HEK293 (cell line): ENCODE results near the gene NID1.

ENCODE experiments used
- CTCF ChIA-PET: fragments of 350-600 bp; formaldehyde crosslinking; extraction: SDS; loops from one replicate; lab custom pipeline; 2021; ENCODE audit warnings: antibody characterized with exemption; lab: Yijun Ruan, JAX
- POLR2A ChIA-PET: fragments of 300-600 bp; formaldehyde crosslinking; extraction: SDS; loops from one replicate; lab custom pipeline; 2020; ENCODE audit warnings: antibody characterized with exemption, inconsistent platforms; lab: Yijun Ruan, JAX
- H3K27ac ChIP-seq: fragments of 200-500 bp; sonication (Bioruptor generic); 2 replicates; pipeline ENCODE4 v1.5.1; 2014; ENCODE audit warnings: low read depth, low read length, control low read depth, inconsistent platforms; ENCODE audit errors: extremely low read depth
- H3K36me3 ChIP-seq, 2 experiments: fragments of 200-500 bp in 1 of 2; sonication (Bioruptor generic) in 1 of 2; 1 replicate in 1 of 2; 2 replicates in 1 of 2; pipeline ENCODE4 v1.5.1; 2014 to 2017; ENCODE audit warnings: inconsistent platforms in 2 of 2, low read length in 2 of 2; ENCODE audit not compliant: control insufficient read depth in 2 of 2, insufficient read depth in 1 of 2
- H3K4me1 ChIP-seq: fragments of 200-500 bp; sonication (Bioruptor generic); 2 replicates; pipeline ENCODE4 v1.5.1; 2014; ENCODE audit warnings: mild to moderate bottlenecking, low read length, inconsistent platforms; ENCODE audit not compliant: control insufficient read depth, insufficient read depth
- H3K4me3 ChIP-seq: 2 replicates; pipeline ENCODE4 v1.5.1; 2011; ENCODE audit warnings: low read depth, mild to moderate bottlenecking, control low read depth, low read length, moderate library complexity
- H3K9me3 ChIP-seq: fragments of 200-500 bp; sonication (Bioruptor generic); 2 replicates; pipeline ENCODE4 v1.5.1; 2014; ENCODE audit warnings: low read depth, low read length, inconsistent platforms; ENCODE audit not compliant: control insufficient read depth, insufficient read depth
- GLI2 ChIP-seq: fragments of 450-650 bp; formaldehyde crosslinking; IDR thresholded peaks from 2 replicates; pipeline ENCODE4; 2017; ENCODE audit warnings: missing biosample characterization, missing genetic modification characterization, low read depth, borderline replicate concordance
- IKZF3 ChIP-seq: fragments of 450-650 bp; IDR thresholded peaks from 2 replicates; pipeline ENCODE4 v1.5.0; 2018; ENCODE audit warnings: missing biosample characterization, mild to moderate bottlenecking, missing genetic modification characterization, moderate library complexity
- KLF9 ChIP-seq: fragments of 450-650 bp; formaldehyde crosslinking; IDR thresholded peaks from 2 replicates; pipeline ENCODE4 v1.5.1; 2016; ENCODE audit warnings: missing biosample characterization, missing genetic modification characterization, low read depth
- PRDM2 ChIP-seq: fragments of 450-650 bp; formaldehyde crosslinking; IDR thresholded peaks from 2 replicates; pipeline ENCODE4 v1.5.1; 2016; ENCODE audit warnings: missing biosample characterization, missing genetic modification characterization, borderline replicate concordance
- PRDM4 ChIP-seq: fragments of 450-650 bp; formaldehyde crosslinking; IDR thresholded peaks from 2 replicates; pipeline ENCODE4 v1.5.1; 2017; ENCODE audit warnings: missing biosample characterization, missing genetic modification characterization
- SCRT2 ChIP-seq: fragments of 450-650 bp; formaldehyde crosslinking; IDR thresholded peaks from 2 replicates; pipeline ENCODE4 v1.5.1; 2016; ENCODE audit warnings: missing biosample characterization, missing genetic modification characterization
- YY1 ChIP-seq: fragments of 450-650 bp; formaldehyde crosslinking; IDR thresholded peaks from 2 replicates; pipeline ENCODE4 v1.5.1; 2018; ENCODE audit warnings: missing biosample characterization, missing genetic modification characterization
- YY2 ChIP-seq: fragments of 450-650 bp; formaldehyde crosslinking; IDR thresholded peaks from 2 replicates; pipeline ENCODE4 v1.5.1; 2016; ENCODE audit warnings: missing biosample characterization, missing genetic modification characterization
- ZBTB8A ChIP-seq: fragments of 450-650 bp; formaldehyde crosslinking; IDR thresholded peaks from 2 replicates; pipeline ENCODE4 v1.5.1; 2016; ENCODE audit warnings: missing biosample characterization, missing genetic modification characterization
- ZFP3 ChIP-seq: fragments of 450-650 bp; formaldehyde crosslinking; IDR thresholded peaks from 2 replicates; pipeline ENCODE4 v1.5.1; 2016; ENCODE audit warnings: low read depth, missing biosample characterization, missing genetic modification characterization
- ZNF112 ChIP-seq: fragments of 450-650 bp; formaldehyde crosslinking; IDR thresholded peaks from 2 replicates; pipeline ENCODE4 v1.5.0; 2017; ENCODE audit warnings: missing biosample characterization, missing genetic modification characterization
- ZNF184 ChIP-seq: fragments of 450-650 bp; IDR thresholded peaks from 2 replicates; pipeline ENCODE4 v1.5.1; 2018; ENCODE audit warnings: missing biosample characterization, mild to moderate bottlenecking, missing genetic modification characterization
- ZNF214 ChIP-seq: fragments of 450-650 bp; formaldehyde crosslinking; IDR thresholded peaks from 2 replicates; pipeline ENCODE4 v1.5.1; 2017; ENCODE audit warnings: missing biosample characterization, mild to moderate bottlenecking, missing genetic modification characterization, borderline replicate concordance
- ZNF311 ChIP-seq: fragments of 450-650 bp; formaldehyde crosslinking; IDR thresholded peaks from 2 replicates; pipeline ENCODE4 v1.5.1; 2017; ENCODE audit warnings: missing biosample characterization, missing genetic modification characterization, borderline replicate concordance
- ZNF391 ChIP-seq: fragments of 450-650 bp; formaldehyde crosslinking; IDR thresholded peaks from 2 replicates; pipeline ENCODE4 v1.5.1; 2016; ENCODE audit warnings: low read depth, missing biosample characterization, missing genetic modification characterization, borderline replicate concordance
- ZNF433 ChIP-seq: fragments of 450-650 bp; formaldehyde crosslinking; IDR thresholded peaks from 2 replicates; pipeline ENCODE4 v1.5.1; 2016; ENCODE audit warnings: missing biosample characterization, missing genetic modification characterization, low read depth
- ZNF530 ChIP-seq: fragments of 450-650 bp; formaldehyde crosslinking; IDR thresholded peaks from 2 replicates; pipeline ENCODE4 v1.5.1; 2016; ENCODE audit warnings: low read depth, missing biosample characterization, missing genetic modification characterization
- ZNF548 ChIP-seq: fragments of 450-650 bp; formaldehyde crosslinking; IDR thresholded peaks from 2 replicates; pipeline ENCODE4 v1.5.1; 2016; ENCODE audit warnings: missing biosample characterization, missing genetic modification characterization
- ZNF600 ChIP-seq: fragments of 450-650 bp; formaldehyde crosslinking; IDR thresholded peaks from 2 replicates; pipeline ENCODE4 v1.5.1; 2016; ENCODE audit warnings: missing biosample characterization, missing genetic modification characterization
- ZNF701 ChIP-seq: fragments of 450-650 bp; formaldehyde crosslinking; IDR thresholded peaks from 2 replicates; pipeline ENCODE4 v1.5.1; 2016; ENCODE audit warnings: missing biosample characterization, missing genetic modification characterization
- ZNF792 ChIP-seq: fragments of 450-650 bp; formaldehyde crosslinking; IDR thresholded peaks from 2 replicates; pipeline ENCODE4 v1.5.1; 2016; ENCODE audit warnings: missing biosample characterization, missing genetic modification characterization
- ZNF843 ChIP-seq: fragments of 450-650 bp; formaldehyde crosslinking; IDR thresholded peaks from 2 replicates; pipeline ENCODE4 v1.5.1; 2016; ENCODE audit warnings: missing biosample characterization, missing genetic modification characterization
- TF ChIP-seq, protein P1 (sequence below): fragments of 450-650 bp; formaldehyde crosslinking; IDR thresholded peaks from 2 replicates; pipeline ENCODE4 v1.5.1; 2016; ENCODE audit warnings: missing biosample characterization, missing genetic modification characterization
- TF ChIP-seq, protein P2 (sequence below): fragments of 450-650 bp; formaldehyde crosslinking; IDR thresholded peaks from 2 replicates; pipeline ENCODE4 v1.5.1; 2016; ENCODE audit warnings: missing biosample characterization, missing genetic modification characterization

The NID1 gene

DNA sequence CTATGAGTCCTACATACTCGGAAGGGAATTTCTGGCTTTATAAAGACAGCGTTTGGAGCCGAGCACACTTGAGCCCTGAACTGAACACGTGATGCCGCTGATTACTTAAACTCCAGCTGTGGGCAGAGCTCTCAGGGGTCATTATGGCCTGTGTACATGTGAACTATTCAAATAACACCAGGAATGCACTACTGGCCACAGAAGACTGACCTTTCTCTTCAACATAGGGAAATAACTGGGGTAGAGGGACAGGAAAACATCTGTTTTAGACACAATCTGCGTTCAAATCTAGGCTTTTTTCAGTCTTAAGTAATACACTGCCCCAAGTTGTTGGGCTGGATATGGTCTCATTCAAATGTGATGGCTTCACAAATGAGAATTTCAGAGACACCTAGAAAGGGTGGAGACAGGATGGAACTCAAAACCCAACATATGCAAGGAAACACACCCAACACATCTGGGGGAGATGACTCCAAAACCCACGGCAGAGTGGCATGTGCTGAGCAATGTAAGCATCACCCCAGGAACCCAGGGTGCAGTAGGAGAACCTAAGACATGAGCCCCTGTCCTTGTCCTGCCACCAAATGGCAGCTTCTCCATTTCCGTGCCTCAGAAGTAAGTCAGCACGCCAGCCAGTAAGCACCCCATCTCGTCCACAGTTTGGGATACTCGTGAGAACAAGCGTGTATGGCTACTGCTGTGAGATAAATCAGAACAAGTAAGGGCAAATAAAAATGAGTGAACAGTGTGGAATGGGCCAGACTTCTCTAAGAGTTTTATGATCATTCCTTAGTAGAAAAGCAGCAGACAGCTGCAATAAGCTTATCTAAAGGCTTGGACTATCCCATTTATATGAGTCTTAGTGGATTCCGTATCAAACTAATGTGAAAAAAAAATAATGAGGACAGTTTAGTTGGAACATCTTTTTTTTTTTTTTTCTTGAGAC is 24.9 kb downstream of the NID1 start:
- TF ChIP-seq ZNF433, result no peak
- TF ChIP-seq, protein P1, sequence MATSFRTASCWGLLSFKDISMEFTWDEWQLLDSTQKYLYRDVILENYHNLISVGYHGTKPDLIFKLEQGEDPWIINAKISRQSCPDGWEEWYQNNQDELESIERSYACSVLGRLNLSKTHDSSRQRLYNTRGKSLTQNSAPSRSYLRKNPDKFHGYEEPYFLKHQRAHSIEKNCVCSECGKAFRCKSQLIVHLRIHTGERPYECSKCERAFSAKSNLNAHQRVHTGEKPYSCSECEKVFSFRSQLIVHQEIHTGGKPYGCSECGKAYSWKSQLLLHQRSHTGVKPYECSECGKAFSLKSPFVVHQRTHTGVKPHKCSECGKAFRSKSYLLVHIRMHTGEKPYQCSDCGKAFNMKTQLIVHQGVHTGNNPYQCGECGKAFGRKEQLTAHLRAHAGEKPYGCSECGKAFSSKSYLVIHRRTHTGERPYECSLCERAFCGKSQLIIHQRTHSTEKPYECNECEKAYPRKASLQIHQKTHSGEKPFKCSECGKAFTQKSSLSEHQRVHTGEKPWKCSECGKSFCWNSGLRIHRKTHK (tag by site-specific recombination), result no peak
- TF ChIP-seq ZNF843 (tag by site-specific recombination), result no peak
- TF ChIP-seq ZBTB8A (tag by site-specific recombination), result no peak
- TF ChIP-seq ZNF548 (tag by site-specific recombination), result no peak
- TF ChIP-seq ZNF214, result no peak
- no peak for TF ChIP-seq KLF9
- TF ChIP-seq ZNF391 (tag by site-specific recombination), result no peak
- TF ChIP-seq SCRT2 (tag by site-specific recombination), result no peak
- TF ChIP-seq PRDM4 (tag by site-specific recombination), result no peak
- TF ChIP-seq ZNF184 (tag by site-specific recombination), result no peak
- TF ChIP-seq ZNF311, result no peak
- no peak for TF ChIP-seq ZNF112 (tag by site-specific recombination)
- POLR2A ChIA-PET, result no interaction called here
- no peak overlapping the region for H3K4me3 ChIP-seq

GRCh38 chr1:236038034-236038433 is 26.9 kb downstream of the NID1 start:
- Histone ChIP-seq H3K27ac (no peak overlapping the region), H3K36me3 (peaks cover 0 to 52% of the 10 kb centered on the region in 2 experiments; a peak in 2 of 3 replicates), H3K9me3 (no peaks in the 10 kb centered on the region), H3K4me3 (no peak overlapping the region), H3K4me1 (no peaks in the 10 kb centered on the region)
- CTCF ChIA-PET, result no interaction called here
- TF ChIP-seq, protein P2, sequence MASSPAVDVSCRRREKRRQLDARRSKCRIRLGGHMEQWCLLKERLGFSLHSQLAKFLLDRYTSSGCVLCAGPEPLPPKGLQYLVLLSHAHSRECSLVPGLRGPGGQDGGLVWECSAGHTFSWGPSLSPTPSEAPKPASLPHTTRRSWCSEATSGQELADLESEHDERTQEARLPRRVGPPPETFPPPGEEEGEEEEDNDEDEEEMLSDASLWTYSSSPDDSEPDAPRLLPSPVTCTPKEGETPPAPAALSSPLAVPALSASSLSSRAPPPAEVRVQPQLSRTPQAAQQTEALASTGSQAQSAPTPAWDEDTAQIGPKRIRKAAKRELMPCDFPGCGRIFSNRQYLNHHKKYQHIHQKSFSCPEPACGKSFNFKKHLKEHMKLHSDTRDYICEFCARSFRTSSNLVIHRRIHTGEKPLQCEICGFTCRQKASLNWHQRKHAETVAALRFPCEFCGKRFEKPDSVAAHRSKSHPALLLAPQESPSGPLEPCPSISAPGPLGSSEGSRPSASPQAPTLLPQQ (tag by site-specific recombination), result no peak
- no peak for TF ChIP-seq ZNF391 (tag by site-specific recombination)
- TF ChIP-seq ZNF701 (tag by site-specific recombination), result no peak
- TF ChIP-seq YY2 (tag by site-specific recombination), result no peak
- no peak for TF ChIP-seq ZNF792 (tag by site-specific recombination)
- TF ChIP-seq YY1 (tag by site-specific recombination), result no peak
- TF ChIP-seq GLI2, result no peak
- TF ChIP-seq IKZF3 (tag by site-specific recombination), result no peak
- TF ChIP-seq PRDM2 (tag by site-specific recombination), result no peak
- TF ChIP-seq ZNF600 (tag by site-specific recombination), result no peak
- TF ChIP-seq ZNF530 (tag by site-specific recombination), result no peak
- TF ChIP-seq ZFP3 (tag by site-specific recombination), result no peak
- TF ChIP-seq, all 188 proteins: peak for 0
- POLR2A ChIA-PET, result interaction anchor here (1.0 kb wide), 1 partner anchor 26 kb away, joined by 3 read pairs; the partner anchor contains the start of gene NID1

More for the DNA sequence above, 24.9 kb downstream of the NID1 start:
- no peak overlapping the region for H3K27ac ChIP-seq
- no peaks in the 10 kb centered on the region for H3K9me3 ChIP-seq
- CTCF ChIA-PET, result interaction anchor here (0.6 to 1.3 kb wide), 4 partner anchors 13 to 1168 kb away, joined by 3 to 4 read pairs (median 4); no protein-coding TSS in a partner anchor
- H3K4me1 ChIP-seq, result no peaks in the 10 kb centered on the region
- H3K36me3 ChIP-seq, result peaks cover 10 to 58% of the 10 kb centered on the region in 2 experiments
